Endothelial cell of umbilical vein (primary cell): ENCODE measurements around the gene CNFN. TPM values are rescaled to one million over a fixed set of nuclear protein-coding genes. Genes with fewer than 3 reads are reported as not detected.

Experiments
- BruUV-seq: library from RNA; stranded (reverse); fragments of 400-500 nt; replicated peaks from 2 replicates; lab custom pipeline; 2021; lab: Mats Ljungman, UMichigan
- CTCF ChIA-PET: fragments of 300-600, 350-600 bp; sonication (Branson Sonifier 250); formaldehyde crosslinking; loops from one replicate; lab custom pipeline; 2021; ENCODE audit warnings: antibody characterized with exemption, inconsistent platforms; lab: Charles Lee
- POLR2A ChIA-PET: fragments of 300-600, 350-600 bp; sonication (Branson Sonifier 250); formaldehyde crosslinking; loops from one replicate; lab custom pipeline; 2021; ENCODE audit warnings: antibody characterized with exemption, inconsistent platforms; lab: Charles Lee
- DNase-seq: peaks from one replicate; pipeline ENCODE4 v3.0.0-alpha.2; 2011; ENCODE audit warnings: low read depth, low spot score
- FAIRE-seq: peaks from 2 replicates; lab custom pipeline; 2011; peaks lifted over from hg19 to GRCh38; lab: Jason Lieb, UNC
- H2AFZ ChIP-seq: 2 replicates; pipeline ENCODE4 v1.6.0; 2012; ENCODE audit warnings: low read depth, low read length, control low read depth, inconsistent platforms
- H3K27ac ChIP-seq: 2 replicates; pipeline ENCODE4 v1.5.1; 2011; ENCODE audit warnings: low read depth, mild to moderate bottlenecking, control low read depth, low read length, moderate library complexity; ENCODE audit not compliant: insufficient read depth
- H3K27me3 ChIP-seq, 2 experiments: 2 replicates each; pipeline versions ENCODE4 v1.6.0 to v1.6.1; 2011; ENCODE audit warnings: low read length in 2 of 2, mixed read lengths in 1 of 2; ENCODE audit not compliant: control insufficient read depth in 2 of 2, insufficient read depth in 2 of 2
- H3K36me3 ChIP-seq, 2 experiments: 2 replicates in 1 of 2; 3 replicates in 1 of 2; pipeline ENCODE4 v1.5.1; 2011; ENCODE audit warnings: low read length in 2 of 2, mild to moderate bottlenecking in 1 of 2, moderate library complexity in 1 of 2; ENCODE audit not compliant: control insufficient read depth in 2 of 2, insufficient read depth in 2 of 2; ENCODE audit errors: extremely low read depth in 1 of 2
- H3K4me1 ChIP-seq: 3 replicates; pipeline ENCODE4 v1.5.1; 2011; ENCODE audit warnings: mild to moderate bottlenecking, low read length; ENCODE audit not compliant: control insufficient read depth, insufficient read depth; ENCODE audit errors: extremely low read depth
- H3K4me2 ChIP-seq: 2 replicates; pipeline ENCODE4 v1.6.1; 2011; ENCODE audit warnings: low read length, control low read depth, mixed read lengths; ENCODE audit not compliant: insufficient read depth
- H3K4me3 ChIP-seq, 3 experiments: fragments of 200-600 bp in 1 of 3; sonication (generic), shearing (Covaris generic) in 1 of 3; replicated peaks in 1 of 3; 2 replicates each; pipeline ENCODE4 v1.5.1; 2011 to 2016; ENCODE audit warnings: control low read depth in 3 of 3, low read length in 3 of 3, mild to moderate bottlenecking in 2 of 3, inconsistent platforms in 1 of 3, low read depth in 1 of 3, moderate library complexity in 1 of 3; ENCODE audit not compliant: insufficient read depth in 1 of 3
- H3K79me2 ChIP-seq: 2 replicates; pipeline ENCODE4 v1.6.0; 2012; ENCODE audit warnings: low read length, inconsistent platforms; ENCODE audit not compliant: control insufficient read depth, insufficient read depth
- H3K9ac ChIP-seq: replicated peaks from 2 replicates; pipeline ENCODE3; 2011; ENCODE audit warnings: low read length, control low read depth; ENCODE audit not compliant: insufficient read depth; ENCODE audit errors: extremely low read depth
- H3K9me1 ChIP-seq: replicated peaks from 3 replicates; pipeline ENCODE4 v1.6.0; 2011; ENCODE audit warnings: mild to moderate bottlenecking, low read length; ENCODE audit not compliant: control insufficient read depth, insufficient read depth; ENCODE audit errors: extremely low read depth
- H3K9me3 ChIP-seq: replicated peaks from 2 replicates; pipeline ENCODE4 v1.5.1; 2012; ENCODE audit warnings: low read length, inconsistent platforms; ENCODE audit not compliant: control insufficient read depth, insufficient read depth
- H4K20me1 ChIP-seq: replicated peaks from 2 replicates; pipeline ENCODE3; 2011; ENCODE audit warnings: mild to moderate bottlenecking, low read length; ENCODE audit not compliant: control insufficient read depth, insufficient read depth; ENCODE audit errors: extremely low read depth
- EZH2 ChIP-seq: IDR thresholded peaks from 2 replicates; pipeline ENCODE4 v1.6.1; 2012; ENCODE audit warnings: borderline replicate concordance, low read depth, mild to moderate bottlenecking, moderate library complexity, low read length, inconsistent platforms; ENCODE audit not compliant: severe bottlenecking
- FOS ChIP-seq: IDR thresholded peaks from 2 replicates; pipeline ENCODE4 v1.6.1; 2011; ENCODE audit warnings: mild to moderate bottlenecking, low read length, moderate library complexity, borderline replicate concordance; ENCODE audit not compliant: insufficient read depth
- GATA2 ChIP-seq: IDR thresholded peaks from 2 replicates; pipeline ENCODE4 v1.7.0; 2011; ENCODE audit warnings: low read depth, mild to moderate bottlenecking, moderate library complexity, mixed read lengths, low read length; ENCODE audit not compliant: insufficient read length, insufficient read depth
- JUN ChIP-seq: IDR thresholded peaks from 2 replicates; pipeline ENCODE4 v1.6.1; 2011; ENCODE audit warnings: borderline replicate concordance, low read depth; ENCODE audit not compliant: insufficient read length, insufficient read depth
- MYC ChIP-seq: IDR thresholded peaks from one replicate; pipeline ENCODE4 v1.6.1; 2011; ENCODE audit warnings: mild to moderate bottlenecking, low read depth, low read length
- POLR2A ChIP-seq: IDR thresholded peaks from 2 replicates; pipeline ENCODE4 v1.6.1; 2012; ENCODE audit warnings: low read depth, mild to moderate bottlenecking, control low read depth, low read length
- POLR2AphosphoS5 ChIP-seq: IDR thresholded peaks from 2 replicates; pipeline ENCODE4 v1.6.1; 2012; ENCODE audit warnings: low read depth, mild to moderate bottlenecking, control low read depth, low read length, moderate library complexity; ENCODE audit not compliant: insufficient read depth
- dilution Hi-C: fragments of 300-500 bp; cut with MboI; formaldehyde crosslinking; loops from one replicate; pipeline ENCODE4 v1.15.0; 2019; ENCODE audit warnings: low sequenced_read_pairs; ENCODE audit not compliant: extremely low pct_ligation_motif_present
- intact Hi-C: fragments of 100-400 bp; cut with micrococcal nuclease; formaldehyde crosslinking; loops from one replicate; pipeline ENCODE4 v1.10.0; 2022
- polyA plus RNA-seq, 4 experiments: library from polyadenylated mRNA; depleted of rRNA in 3 of 4; stranded (reverse) in 3 of 4; unstranded in 1 of 4; fragments of >200 nt; gene quantifications; 2 replicates each; pipeline versions ENCODE4 v1.2.1 to v1.2.3, GENCODE V29; 2011 to 2012; ENCODE audit warnings: missing spikeins in 1 of 4
- total RNA-seq: library from RNA; stranded (reverse); gene quantifications from 2 replicates; pipeline ENCODE4 v1.2.3, GENCODE V29; 2021
- TF ChIP-seq, protein P1 (sequence below): IDR thresholded peaks from 2 replicates; pipeline ENCODE4 v1.6.1; 2011; ENCODE audit not compliant: insufficient read depth, insufficient read length
- TF ChIP-seq, protein P2 (sequence below), 2 donors: IDR thresholded peaks; 1 replicate in 1 of 2; 2 replicates in 1 of 2; pipeline ENCODE4 v1.5.1; 2011; ENCODE audit warnings: low read length in 2 of 2, mild to moderate bottlenecking in 2 of 2, moderate library complexity in 2 of 2, control low read depth in 1 of 2, inconsistent platforms in 1 of 2, low read depth in 1 of 2; ENCODE audit not compliant: insufficient read depth in 1 of 2; ENCODE audit errors: extremely low read depth in 1 of 2

CNFN gene
- total and polyA plus RNA-seq, 2 donors (not counting 3 experiments of a cell fraction or from before 2014, with no cell fraction given): 0.23 to 0.73 TPM

DNA sequence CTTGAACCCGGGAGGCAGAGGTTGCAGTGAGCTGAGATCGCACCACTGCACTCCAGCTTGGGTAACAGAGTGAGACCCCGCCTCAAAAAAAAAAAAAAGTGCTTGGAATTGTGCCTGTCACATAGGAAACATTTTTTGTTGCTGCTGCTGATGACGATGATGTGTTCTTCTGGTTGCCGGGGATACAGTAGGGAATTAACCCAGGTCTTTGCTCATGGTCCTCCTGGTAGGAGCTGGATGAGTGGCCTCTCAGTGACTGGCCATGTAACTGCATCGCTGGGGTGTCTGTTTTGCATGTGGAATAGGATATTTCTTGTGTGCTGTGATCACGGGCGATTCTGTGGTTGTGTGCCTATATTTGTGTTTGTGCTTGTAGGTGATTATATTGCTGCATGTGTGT, 4.7 kb upstream of the CNFN start:
- H3K79me2 ChIP-seq: peaks cover 6% of the 10 kb centered on the region
- no peaks in the 10 kb centered on the region for H3K36me3 ChIP-seq
- H3K9ac ChIP-seq: no peak overlapping the region
- TF ChIP-seq POLR2AphosphoS5 (no peak), FOS (no peak), GATA2 (no peak), MYC (no peak), EZH2 (no peak), JUN (no peak), POLR2A (no peak)
- TF ChIP-seq, protein P1, sequence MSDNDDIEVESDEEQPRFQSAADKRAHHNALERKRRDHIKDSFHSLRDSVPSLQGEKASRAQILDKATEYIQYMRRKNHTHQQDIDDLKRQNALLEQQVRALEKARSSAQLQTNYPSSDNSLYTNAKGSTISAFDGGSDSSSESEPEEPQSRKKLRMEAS: no peak
- TF ChIP-seq, protein P2, sequence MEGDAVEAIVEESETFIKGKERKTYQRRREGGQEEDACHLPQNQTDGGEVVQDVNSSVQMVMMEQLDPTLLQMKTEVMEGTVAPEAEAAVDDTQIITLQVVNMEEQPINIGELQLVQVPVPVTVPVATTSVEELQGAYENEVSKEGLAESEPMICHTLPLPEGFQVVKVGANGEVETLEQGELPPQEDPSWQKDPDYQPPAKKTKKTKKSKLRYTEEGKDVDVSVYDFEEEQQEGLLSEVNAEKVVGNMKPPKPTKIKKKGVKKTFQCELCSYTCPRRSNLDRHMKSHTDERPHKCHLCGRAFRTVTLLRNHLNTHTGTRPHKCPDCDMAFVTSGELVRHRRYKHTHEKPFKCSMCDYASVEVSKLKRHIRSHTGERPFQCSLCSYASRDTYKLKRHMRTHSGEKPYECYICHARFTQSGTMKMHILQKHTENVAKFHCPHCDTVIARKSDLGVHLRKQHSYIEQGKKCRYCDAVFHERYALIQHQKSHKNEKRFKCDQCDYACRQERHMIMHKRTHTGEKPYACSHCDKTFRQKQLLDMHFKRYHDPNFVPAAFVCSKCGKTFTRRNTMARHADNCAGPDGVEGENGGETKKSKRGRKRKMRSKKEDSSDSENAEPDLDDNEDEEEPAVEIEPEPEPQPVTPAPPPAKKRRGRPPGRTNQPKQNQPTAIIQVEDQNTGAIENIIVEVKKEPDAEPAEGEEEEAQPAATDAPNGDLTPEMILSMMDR (IDR thresholded peaks at IDR 0.05; ENCODE audit: extremely low read depth in 1 of 2, insufficient read depth in 1 of 2, low read depth in 1 of 2, low read length in 2 of 2): no peak
- DNase-seq (no peak), FAIRE-seq (no peak)
- no peak overlapping the region for H3K27ac ChIP-seq
- H3K9me1 ChIP-seq: no peaks in the 10 kb centered on the region
- H2AFZ ChIP-seq: no peak overlapping the region
- H4K20me1 ChIP-seq: no peaks in the 10 kb centered on the region
- H3K9me3 ChIP-seq: no peaks in the 10 kb centered on the region
- intact Hi-C loops: loop anchor here (5.0 kb wide), 1 partner anchor 262 kb away; the partner anchor contains the start of gene POU2F2
- no peak overlapping the region for H3K4me2 ChIP-seq
- ChIA-PET CTCF (no interaction called here), POLR2A (no interaction called here)
- dilution Hi-C loops: no loop called here
- H3K4me3 ChIP-seq: no peak overlapping the region
- BruUV-seq: no TSS peak
- peaks cover 17% of the 10 kb centered on the region for H3K4me1 ChIP-seq
- peaks cover 12 to 14% of the 10 kb centered on the region in 2 experiments for H3K27me3 ChIP-seq
